Right lobe of liver (tissue), 4 donors: ENCODE data around the gene MYL7.

Source experiments
- POLR2A ChIP-seq: fragments of 450-650 bp; IDR thresholded peaks from one replicate; pipeline ENCODE4 v1.6.1; 2017; ENCODE audit warnings: antibody characterized with exemption, mild to moderate bottlenecking
- TF ChIP-seq, protein P1 (sequence below), 4 donors: fragments of 200-600 bp in 3 of 4; fragments of 450-650 bp in 1 of 4; IDR thresholded peaks; one replicate each; pipeline versions ENCODE4 v1.5.1 to v1.8.0; 2016 to 2022; ENCODE audit warnings: antibody characterized with exemption in 4 of 4, mild to moderate bottlenecking in 2 of 4
- donor health status: DM: no; HTN: no; CAD: no.
- donor health status: DM: no; HTN: no; CAD: no.
- donor health status: DM: no; HTN: yes; CAD: no.

DNA sequence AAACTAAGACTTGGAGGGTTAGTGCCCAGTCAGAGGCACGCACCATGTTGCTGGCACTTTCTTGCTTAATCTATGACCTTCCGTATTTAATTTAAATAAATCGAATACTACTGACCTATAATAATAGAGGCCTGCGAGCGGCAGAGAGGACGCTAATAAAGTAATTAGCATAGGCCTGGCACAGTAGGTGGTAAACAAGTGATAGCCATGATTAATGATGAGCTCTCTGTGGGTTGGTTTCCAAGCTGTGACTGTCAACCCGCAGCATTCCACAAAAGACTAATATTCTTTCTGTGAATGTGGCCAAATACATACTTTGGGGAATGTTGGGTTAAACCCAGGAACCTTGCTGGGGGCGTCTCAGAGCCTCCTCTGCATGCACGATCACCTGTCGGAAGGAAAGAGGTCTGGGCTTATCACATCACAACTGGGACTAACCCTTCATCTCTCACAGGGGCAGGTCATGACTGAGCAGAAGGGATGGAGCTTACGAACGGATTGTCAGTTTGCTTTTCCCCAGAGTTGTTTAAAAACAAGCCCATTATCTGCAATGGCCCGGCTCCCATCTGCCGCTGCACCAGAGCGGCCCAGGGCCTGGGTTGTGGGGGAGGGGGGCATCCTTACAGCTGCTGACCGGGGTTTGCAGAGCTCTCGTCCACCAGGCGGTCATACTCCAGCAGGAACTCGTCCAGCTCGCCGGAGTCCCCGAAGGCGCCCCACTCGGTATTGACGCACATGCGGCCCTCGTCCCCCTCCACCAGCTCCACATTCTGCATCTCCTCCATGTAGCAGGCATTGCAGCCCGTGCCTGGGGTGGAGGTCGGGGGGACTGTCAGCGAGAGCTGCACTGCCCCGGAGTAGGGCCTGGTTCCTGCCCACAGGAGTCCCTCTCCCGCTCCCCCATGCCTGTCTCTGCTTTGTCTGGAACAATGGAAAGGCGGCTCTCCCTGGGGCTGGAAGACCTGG, 6.2 kb upstream of the MYL7 start:
- TF ChIP-seq, protein P1, sequence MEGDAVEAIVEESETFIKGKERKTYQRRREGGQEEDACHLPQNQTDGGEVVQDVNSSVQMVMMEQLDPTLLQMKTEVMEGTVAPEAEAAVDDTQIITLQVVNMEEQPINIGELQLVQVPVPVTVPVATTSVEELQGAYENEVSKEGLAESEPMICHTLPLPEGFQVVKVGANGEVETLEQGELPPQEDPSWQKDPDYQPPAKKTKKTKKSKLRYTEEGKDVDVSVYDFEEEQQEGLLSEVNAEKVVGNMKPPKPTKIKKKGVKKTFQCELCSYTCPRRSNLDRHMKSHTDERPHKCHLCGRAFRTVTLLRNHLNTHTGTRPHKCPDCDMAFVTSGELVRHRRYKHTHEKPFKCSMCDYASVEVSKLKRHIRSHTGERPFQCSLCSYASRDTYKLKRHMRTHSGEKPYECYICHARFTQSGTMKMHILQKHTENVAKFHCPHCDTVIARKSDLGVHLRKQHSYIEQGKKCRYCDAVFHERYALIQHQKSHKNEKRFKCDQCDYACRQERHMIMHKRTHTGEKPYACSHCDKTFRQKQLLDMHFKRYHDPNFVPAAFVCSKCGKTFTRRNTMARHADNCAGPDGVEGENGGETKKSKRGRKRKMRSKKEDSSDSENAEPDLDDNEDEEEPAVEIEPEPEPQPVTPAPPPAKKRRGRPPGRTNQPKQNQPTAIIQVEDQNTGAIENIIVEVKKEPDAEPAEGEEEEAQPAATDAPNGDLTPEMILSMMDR (IDR thresholded peaks at IDR 0.05), result no peak
- TF ChIP-seq POLR2A, result no peak
